Measurements from ENCODE around the gene KCTD1.

DNA sequence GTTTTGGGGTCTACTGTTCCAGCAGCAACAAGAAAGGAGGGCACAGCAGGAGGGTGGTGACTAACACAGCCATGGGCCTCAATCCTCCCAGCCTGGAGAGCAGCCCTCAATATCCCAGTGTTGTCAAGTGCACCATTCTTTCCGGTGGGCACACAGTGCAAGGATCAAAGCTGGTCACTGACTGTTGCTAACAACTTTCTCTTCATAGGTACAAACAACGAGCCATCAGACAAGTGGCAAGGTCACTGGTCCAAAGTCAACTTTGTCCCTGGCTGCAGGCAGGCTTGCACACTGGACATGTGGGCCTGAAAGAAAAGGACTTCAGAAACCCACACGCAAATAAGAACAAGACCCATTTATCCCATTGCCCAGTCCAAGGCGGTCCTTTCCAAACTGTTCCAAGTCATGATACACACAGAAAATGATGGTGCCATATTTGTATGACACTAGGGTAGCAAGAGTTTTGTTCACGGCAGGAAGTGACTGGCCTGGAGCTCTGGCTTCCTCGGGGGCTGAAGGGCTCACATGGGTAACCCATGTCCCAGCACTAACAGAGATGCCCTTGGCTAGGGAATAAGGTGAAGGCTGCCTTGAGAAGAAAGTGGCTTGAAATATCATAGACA is 57.0 kb downstream of the KCTD1 start:
- TF ChIP-seq, protein P1, sequence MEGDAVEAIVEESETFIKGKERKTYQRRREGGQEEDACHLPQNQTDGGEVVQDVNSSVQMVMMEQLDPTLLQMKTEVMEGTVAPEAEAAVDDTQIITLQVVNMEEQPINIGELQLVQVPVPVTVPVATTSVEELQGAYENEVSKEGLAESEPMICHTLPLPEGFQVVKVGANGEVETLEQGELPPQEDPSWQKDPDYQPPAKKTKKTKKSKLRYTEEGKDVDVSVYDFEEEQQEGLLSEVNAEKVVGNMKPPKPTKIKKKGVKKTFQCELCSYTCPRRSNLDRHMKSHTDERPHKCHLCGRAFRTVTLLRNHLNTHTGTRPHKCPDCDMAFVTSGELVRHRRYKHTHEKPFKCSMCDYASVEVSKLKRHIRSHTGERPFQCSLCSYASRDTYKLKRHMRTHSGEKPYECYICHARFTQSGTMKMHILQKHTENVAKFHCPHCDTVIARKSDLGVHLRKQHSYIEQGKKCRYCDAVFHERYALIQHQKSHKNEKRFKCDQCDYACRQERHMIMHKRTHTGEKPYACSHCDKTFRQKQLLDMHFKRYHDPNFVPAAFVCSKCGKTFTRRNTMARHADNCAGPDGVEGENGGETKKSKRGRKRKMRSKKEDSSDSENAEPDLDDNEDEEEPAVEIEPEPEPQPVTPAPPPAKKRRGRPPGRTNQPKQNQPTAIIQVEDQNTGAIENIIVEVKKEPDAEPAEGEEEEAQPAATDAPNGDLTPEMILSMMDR (conservative IDR thresholded peaks at IDR 0.05; ENCODE audit: low read length), result no peak
- TF ChIP-seq EZH2phosphoT487 (IDR thresholded peaks at IDR 0.05; ENCODE audit: borderline replicate concordance, low read depth, low read length), result no peak

All from OCI-LY7 (cell line).